GM18502 (cell line): Measurements from ENCODE around the gene FAM83F.

Source experiments
- ATAC-seq: cut with Tn5 transposase; IDR thresholded peaks from one replicate; pipeline ENCODE4 v1.9.1; 2021; ENCODE audit warnings: mild to moderate bottlenecking; ENCODE audit not compliant: unreplicated experiment, poor library complexity

FAM83F gene

GRCh38 chr22:40030758-40031095, 36.0 kb downstream of the FAM83F start:
- no peak for ATAC-seq

GRCh38 chr22:40031766-40032470, 37.2 kb downstream of the FAM83F start:
- no peak for ATAC-seq

- no peak for ATAC-seq
Observed at GRCh38 chr22:40033586-40034380, 39.0 kb downstream of the FAM83F start.

GRCh38 chr22:40035351-40035750, 40.6 kb downstream of the FAM83F start:
- no peak for ATAC-seq

- no peak for ATAC-seq
Observed at GRCh38 chr22:40036126-40036525, 41.4 kb downstream of the FAM83F start.

GRCh38 chr22:40036591-40037225, 42.0 kb downstream of the FAM83F start:
- no peak for ATAC-seq

GRCh38 chr22:40037320-40037719, 42.6 kb downstream of the FAM83F start:
- no peak for ATAC-seq

- no peak for ATAC-seq
Observed at GRCh38 chr22:40039482-40040115, 44.8 kb downstream of the FAM83F start.

GRCh38 chr22:40040927-40041326, 46.2 kb downstream of the FAM83F start:
- no peak for ATAC-seq

- no peak for ATAC-seq
Observed at GRCh38 chr22:40041366-40042137, 46.8 kb downstream of the FAM83F start.

GRCh38 chr22:40042312-40042711, 47.6 kb downstream of the FAM83F start:
- no peak for ATAC-seq

- ATAC-seq = no peak
Observed at GRCh38 chr22:40043081-40043480, 48.3 kb downstream of the FAM83F start.

- no peak for ATAC-seq
Observed at GRCh38 chr22:40043793-40044101, 49.0 kb downstream of the FAM83F start.

GRCh38 chr22:40044102-40044869, 49.5 kb downstream of the FAM83F start:
- ATAC-seq = peak; percentile 84

- ATAC-seq = peak; percentile 21
Observed at GRCh38 chr22:40044870-40045834, 50.4 kb downstream of the FAM83F start.

- no peak for ATAC-seq
Observed at GRCh38 chr22:40046126-40046525, 51.4 kb downstream of the FAM83F start.

- ATAC-seq = peak; percentile 75
Observed at GRCh38 chr22:40050258-40050657, 55.5 kb downstream of the FAM83F start.

GRCh38 chr22:40051322-40051721, 56.6 kb downstream of the FAM83F start:
- no peak for ATAC-seq
